ENCODE results near the gene FBXO8. TPM values are rescaled to one million over a fixed set of nuclear protein-coding genes. Genes with fewer than 3 reads are reported as not detected.

The FBXO8 gene
- total RNA-seq, 1 experiment from 2014 or later: 7.5 TPM

GRCh38 chr4:174283507-174284471, at the start of gene FBXO8, which contains the start of gene CEP44 (continued):
- no peak for TF ChIP-seq ZBTB43 (CRISPR knock-in tag; IDR thresholded peaks at IDR 0.05)
- no peak for TF ChIP-seq TCF7 (CRISPR knock-in tag; IDR thresholded peaks at IDR 0.05; ENCODE audit: low read depth)
- no peak for TF ChIP-seq ZNF219 (CRISPR knock-in tag; IDR thresholded peaks at IDR 0.05; ENCODE audit: borderline replicate concordance)
- no peak for TF ChIP-seq NFYB (CRISPR knock-in tag; conservative IDR thresholded peaks at IDR 0.05; ENCODE audit: low read depth)
- 0 out of 2 replicates have a peak, but pooled peaks have one; percentile 8 for TF ChIP-seq ZNF317 (CRISPR knock-in tag; IDR thresholded peaks at IDR 0.05; ENCODE audit: borderline replicate concordance, low read depth)
- TF ChIP-seq GTF2I (CRISPR knock-in tag; conservative IDR thresholded peaks at IDR 0.05): no peak
- TF ChIP-seq CTCF (IDR thresholded peaks at IDR 0.05): no peak
- TF ChIP-seq ZNF396 (CRISPR knock-in tag; IDR thresholded peaks at IDR 0.05; ENCODE audit: borderline replicate concordance): no peak
- TF ChIP-seq ZNF263 (CRISPR knock-in tag; IDR thresholded peaks at IDR 0.05; ENCODE audit: low read depth): no peak
- no peak for TF ChIP-seq ATF3 (CRISPR knock-in tag; conservative IDR thresholded peaks at IDR 0.05)
- peak; percentile 13; the same call in 1 of the 2 replicates for TF ChIP-seq TEAD1 (CRISPR knock-in tag; IDR thresholded peaks at IDR 0.05)
- TF ChIP-seq EMX1 (CRISPR knock-in tag; IDR thresholded peaks at IDR 0.05): no peak
- TF ChIP-seq MAX (CRISPR knock-in tag; IDR thresholded peaks at IDR 0.05): peak; percentile 87
- peak; percentile 96 for TF ChIP-seq CREM (CRISPR knock-in tag; IDR thresholded peaks at IDR 0.05)
- TF ChIP-seq ZBTB21 (CRISPR knock-in tag; IDR thresholded peaks at IDR 0.05; ENCODE audit: borderline replicate concordance): no peak
- TF ChIP-seq CBFB (CRISPR knock-in tag; IDR thresholded peaks at IDR 0.05; ENCODE audit: low read depth): no peak
- TF ChIP-seq E2F4 (CRISPR knock-in tag; IDR thresholded peaks at IDR 0.05; ENCODE audit: borderline replicate concordance, low read depth): no peak
- TF ChIP-seq ETV6 (CRISPR knock-in tag; IDR thresholded peaks at IDR 0.05): no peak
- TF ChIP-seq MLX (CRISPR knock-in tag; IDR thresholded peaks at IDR 0.05): no peak
- TF ChIP-seq HMGA2 (CRISPR knock-in tag; IDR thresholded peaks at IDR 0.05): no peak
- no peak for TF ChIP-seq TEAD4 (CRISPR knock-in tag; IDR thresholded peaks at IDR 0.05)
- TF ChIP-seq MYBL2 (CRISPR knock-in tag; IDR thresholded peaks at IDR 0.05): peak; percentile 93
- no peak for TF ChIP-seq IRF2 (CRISPR knock-in tag; IDR thresholded peaks at IDR 0.05; ENCODE audit: borderline replicate concordance, low read depth)
- peak; percentile 43; the same call in 1 of the 2 replicates for TF ChIP-seq KAT7 (CRISPR knock-in tag; IDR thresholded peaks at IDR 0.05; ENCODE audit: borderline replicate concordance)
- 0 out of 2 replicates have a peak, but pooled peaks have one; percentile 44 for TF ChIP-seq FOXP4 (CRISPR knock-in tag; IDR thresholded peaks at IDR 0.05)
- TF ChIP-seq NR3C1 (CRISPR knock-in tag; conservative IDR thresholded peaks at IDR 0.05; ENCODE audit: low read depth): no peak
- TF ChIP-seq ZNF425 (CRISPR knock-in tag; conservative IDR thresholded peaks at IDR 0.05): no peak

All from WTC11 (cell line).